NCI-H510A treated with DMSO at 0.1 percent for 48 hours (cell line): ENCODE measurements around the gene SLC24A4.

ENCODE experiments used
- DNase-seq: peaks from one replicate; lab custom pipeline; 2025; lab: John Stamatoyannopoulos, UW

The SLC24A4 gene

GRCh38 chr14:92316937-92317336 is 6.0 kb upstream of the SLC24A4 start:
- DNase-seq, result no peak

- no peak for DNase-seq
These were observed 5.5 kb upstream of the SLC24A4 start for GRCh38 chr14:92317511-92317910.

- no peak for DNase-seq
These were observed 1.3 kb upstream of the SLC24A4 start for GRCh38 chr14:92321701-92322100.

- DNase-seq, result no peak
These were observed 449 bp upstream of the SLC24A4 start for GRCh38 chr14:92322516-92322915.

DNA sequence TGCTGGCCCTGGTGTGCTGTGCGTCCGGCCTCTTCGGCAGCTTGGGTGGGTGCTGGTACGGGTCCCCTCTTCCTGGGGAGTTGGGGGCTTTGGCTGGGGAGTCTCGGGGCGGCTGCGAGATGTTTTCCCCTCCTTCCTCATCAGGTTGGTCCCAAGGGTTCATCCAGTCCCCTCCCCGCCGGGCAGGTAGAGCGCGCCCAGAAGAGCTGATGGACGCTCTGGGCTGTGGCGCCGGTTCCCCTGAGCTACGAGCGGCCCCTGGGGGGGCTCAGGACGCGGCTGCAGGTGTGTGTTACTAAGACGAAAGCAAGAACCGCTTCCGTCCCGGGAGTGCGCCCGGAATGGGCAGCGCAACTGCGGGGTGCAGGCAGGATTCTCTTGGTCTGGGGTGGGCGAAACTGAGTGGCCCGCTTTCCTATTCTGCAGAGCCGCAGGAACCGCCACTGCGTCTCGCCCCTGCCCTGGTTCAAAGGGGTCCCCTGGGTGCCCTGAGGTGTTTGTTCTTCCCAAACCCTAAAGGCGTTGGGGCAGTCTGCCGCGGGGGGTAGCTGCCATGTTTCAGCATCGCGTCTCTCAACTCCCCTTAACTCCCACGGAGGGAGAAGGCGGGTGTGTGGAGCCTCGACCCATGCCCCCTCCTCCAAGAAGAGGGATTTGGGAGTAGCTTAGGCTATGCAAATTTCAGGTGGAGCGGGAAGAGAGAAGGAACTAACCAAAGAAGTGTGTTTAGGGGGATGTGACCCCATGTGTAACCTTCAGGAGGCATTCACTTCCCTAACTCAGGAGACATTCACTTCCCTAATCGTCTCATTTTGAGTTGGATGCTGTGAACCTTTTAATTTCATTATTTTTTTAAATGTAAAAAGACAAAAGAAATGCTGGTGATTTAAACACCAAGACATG is 1.2 kb downstream of the SLC24A4 start:
- no peak for DNase-seq

- DNase-seq, result no peak
These were observed 2.9 kb downstream of the SLC24A4 start for GRCh38 chr14:92325835-92326234.

- DNase-seq, result no peak
These were observed 5.8 kb downstream of the SLC24A4 start for GRCh38 chr14:92328664-92329255.

DNA sequence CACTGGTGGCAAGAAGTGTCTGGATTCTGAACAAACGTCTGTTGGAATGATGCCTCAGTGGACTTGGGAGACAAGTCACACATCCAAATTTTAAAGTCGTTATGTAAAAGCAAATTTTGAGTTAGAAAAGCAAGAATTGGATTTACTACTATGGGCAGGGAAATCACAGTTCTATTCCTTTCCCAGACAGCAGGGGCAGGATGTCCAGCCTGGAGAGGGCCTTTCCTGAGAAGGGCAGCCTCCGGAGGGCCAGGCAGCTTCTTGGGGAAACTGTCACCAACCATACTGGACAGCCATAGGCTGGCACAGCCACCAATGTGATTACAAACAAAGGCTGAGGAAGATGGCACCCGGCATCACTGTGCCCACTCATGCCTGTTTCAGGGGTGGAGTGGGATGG is 11.1 kb downstream of the SLC24A4 start:
- DNase-seq, result no peak

- DNase-seq, result no peak
These were observed 13.4 kb downstream of the SLC24A4 start for GRCh38 chr14:92336363-92336762.

GRCh38 chr14:92339426-92339825 is 16.5 kb downstream of the SLC24A4 start:
- no peak for DNase-seq

- DNase-seq, result no peak
These were observed 17.1 kb downstream of the SLC24A4 start for GRCh38 chr14:92340071-92340470.

DNA sequence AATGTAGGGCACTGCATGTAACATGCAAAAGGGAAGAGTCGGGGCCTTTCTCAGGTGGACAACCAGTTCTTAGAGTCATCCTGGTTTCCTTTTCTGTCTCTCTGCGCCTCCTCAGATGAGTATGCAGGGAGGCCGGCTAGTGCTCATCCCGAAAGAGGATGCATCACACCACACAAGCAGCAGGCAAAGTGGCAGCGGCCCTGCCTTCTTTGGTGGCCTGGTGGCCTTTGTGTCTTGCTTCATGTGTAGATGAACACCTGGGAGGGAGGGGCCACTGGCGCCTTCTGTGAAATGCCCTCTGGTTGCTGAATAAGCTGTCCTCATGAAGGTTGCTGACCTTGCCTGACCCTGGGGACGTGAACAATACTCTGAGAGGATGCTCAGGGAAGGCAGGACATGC is 18.0 kb downstream of the SLC24A4 start:
- no peak for DNase-seq

DNA sequence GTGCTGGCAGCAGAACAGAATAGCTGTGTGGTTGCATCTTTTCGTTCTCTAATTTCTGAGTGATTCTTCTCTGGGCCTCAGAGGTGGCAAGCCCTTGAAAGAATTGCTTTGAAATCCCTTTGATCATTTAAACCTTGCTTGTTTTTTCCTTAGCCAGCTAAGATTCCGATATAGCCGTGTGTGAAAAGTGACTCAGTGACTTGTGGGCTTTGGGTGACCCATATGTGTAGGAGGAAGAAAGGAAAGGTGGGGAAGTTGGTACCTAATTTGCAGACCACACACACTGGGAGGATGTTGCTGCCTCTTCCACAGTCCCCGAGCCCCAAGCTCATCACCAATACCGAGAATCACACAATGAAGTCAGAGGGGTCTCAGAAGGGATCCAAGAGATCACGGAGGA is 18.8 kb downstream of the SLC24A4 start:
- DNase-seq, result no peak

DNA sequence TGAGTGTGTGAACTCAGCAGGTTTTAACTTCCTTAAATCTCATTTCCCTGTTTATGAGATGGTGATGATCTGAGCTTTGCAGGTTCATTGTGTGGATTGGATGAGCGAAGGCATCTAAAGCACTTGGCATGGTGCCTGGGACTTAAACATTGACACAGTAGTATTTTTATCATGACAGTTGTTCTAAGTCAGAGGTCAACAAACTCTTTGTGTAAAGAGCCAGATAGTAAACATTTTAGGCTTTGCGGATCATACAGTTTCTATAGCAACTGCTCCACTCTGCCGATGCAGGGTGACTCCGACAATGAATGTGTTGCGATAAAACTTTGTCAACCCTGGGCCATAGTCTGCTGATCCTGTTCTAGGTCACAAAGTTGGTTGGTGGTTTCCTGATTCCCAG is 25.2 kb downstream of the SLC24A4 start:
- DNase-seq, result peak; percentile 80

- DNase-seq, result no peak
These were observed 28.8 kb downstream of the SLC24A4 start for GRCh38 chr14:92351750-92352149.

- no peak for DNase-seq
These were observed 29.4 kb downstream of the SLC24A4 start for GRCh38 chr14:92352158-92352985.

- DNase-seq, result no peak
These were observed 30.5 kb downstream of the SLC24A4 start for GRCh38 chr14:92353447-92353846.

GRCh38 chr14:92356677-92357076 is 33.7 kb downstream of the SLC24A4 start:
- no peak for DNase-seq

DNA sequence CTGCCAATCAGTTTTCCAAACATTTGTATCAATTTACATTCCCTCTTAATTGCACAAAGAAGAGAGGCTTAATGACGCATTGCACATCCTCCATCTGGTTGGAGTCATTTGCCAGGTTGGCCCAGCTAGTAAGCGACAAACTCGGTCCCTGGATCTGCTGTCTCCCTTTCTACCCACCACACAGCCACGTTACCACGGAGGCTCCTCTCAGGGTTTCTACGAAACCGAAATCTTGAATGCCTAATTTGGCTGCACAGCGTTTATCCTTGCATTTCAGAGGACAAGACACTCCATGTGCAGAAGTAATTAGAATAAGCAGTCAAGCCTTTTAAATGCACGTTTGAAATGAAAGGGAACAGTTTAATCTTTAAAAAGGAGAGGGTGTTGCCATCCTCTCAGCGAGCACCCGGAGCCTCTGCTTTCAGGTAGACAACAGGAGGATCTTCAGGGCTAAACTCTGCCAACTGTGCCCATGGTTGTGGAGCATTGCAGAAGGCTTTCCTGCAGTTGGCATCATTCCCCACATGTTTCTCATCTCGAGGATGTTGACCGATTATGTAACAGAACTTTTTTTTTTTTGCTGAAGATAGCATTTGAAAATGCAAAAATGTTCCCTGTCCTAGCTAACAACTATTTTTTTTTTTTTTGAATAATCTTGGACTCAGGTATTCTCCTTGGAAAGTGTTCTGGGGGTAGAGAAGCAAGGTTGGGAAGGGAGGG is 37.8 kb downstream of the SLC24A4 start:
- DNase-seq, result no peak

DNA sequence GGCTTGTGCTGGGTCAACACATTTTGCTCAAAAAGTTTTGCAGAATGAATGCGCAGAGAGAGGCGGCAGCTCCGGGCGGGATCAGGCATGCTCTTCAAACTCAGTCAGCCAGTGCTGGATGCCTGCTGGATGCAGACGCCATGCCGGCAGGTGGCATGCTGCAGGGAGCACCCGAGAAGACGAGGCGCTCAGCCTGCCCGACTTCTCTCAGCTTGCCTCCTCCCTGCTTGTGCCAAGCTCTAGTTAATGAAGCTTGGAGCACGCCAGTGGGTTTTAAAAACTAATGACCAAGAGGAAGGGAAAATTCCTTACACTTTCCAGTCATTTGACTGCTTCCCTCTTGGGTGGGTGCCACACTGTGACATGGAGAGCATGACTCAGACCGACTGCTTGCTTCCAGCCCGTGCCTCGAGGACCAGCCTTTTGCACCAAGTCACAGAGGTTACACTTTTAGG is 39.8 kb downstream of the SLC24A4 start:
- peak; percentile 4 for DNase-seq

DNA sequence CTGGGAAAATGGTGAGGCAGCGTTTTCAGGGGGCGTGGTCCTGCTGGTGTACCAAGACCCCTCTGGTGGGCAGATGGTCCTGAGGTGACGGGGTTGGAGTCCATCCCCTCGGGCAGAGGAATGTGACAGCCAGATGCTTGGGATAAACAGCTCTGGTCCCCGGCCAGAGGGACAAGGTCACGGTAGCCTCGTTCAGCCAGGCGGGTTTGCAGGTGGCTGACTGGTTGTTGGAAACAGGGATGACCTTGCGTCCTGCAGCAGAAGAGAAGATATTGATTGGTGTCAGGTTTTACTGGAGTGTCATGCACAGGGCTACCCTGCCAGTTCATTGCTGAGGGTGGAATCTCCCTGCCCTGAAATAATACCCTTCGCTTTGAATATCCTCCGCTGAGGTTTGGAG is 43.3 kb downstream of the SLC24A4 start:
- no peak for DNase-seq

GRCh38 chr14:92368001-92368400 is 45.0 kb downstream of the SLC24A4 start:
- no peak for DNase-seq
